Bronchial epithelial cell (primary cell): ENCODE data around the gene IDH3G. TPM values are rescaled to one million over a fixed set of nuclear protein-coding genes. Genes with fewer than 3 reads are reported as not detected.

Experiments used
- DNase-seq: peaks from one replicate; pipeline ENCODE4 v3.0.0-alpha.2; 2010; ENCODE audit warnings: low read depth
- FAIRE-seq: peaks from 2 replicates; lab custom pipeline; 2011; peaks lifted over from hg19 to GRCh38; lab: Jason Lieb, UNC
- H3K27me3 ChIP-seq: 2 replicates; pipeline ENCODE4 v1.5.1; 2011; ENCODE audit warnings: low read length; ENCODE audit not compliant: control insufficient read depth, insufficient read depth
- H3K36me3 ChIP-seq: 2 replicates; pipeline ENCODE4 v1.5.1; 2011; ENCODE audit warnings: low read length; ENCODE audit not compliant: control insufficient read depth, insufficient read depth
- H3K4me3 ChIP-seq: 2 replicates; pipeline ENCODE4 v1.5.1; 2011; ENCODE audit warnings: mild to moderate bottlenecking, low read depth, low read length, control low read depth
- CTCF ChIP-seq: IDR thresholded peaks from 2 replicates; pipeline ENCODE4 v1.5.1; 2011; ENCODE audit warnings: mild to moderate bottlenecking, moderate library complexity, low read length, control low read depth, inconsistent platforms; ENCODE audit not compliant: insufficient read depth, severe bottlenecking
- total RNA-seq: library from RNA; depleted of rRNA; stranded (reverse); fragments of >200 nt; gene quantifications from 2 replicates; pipeline ENCODE4 v1.2.1, GENCODE V29; 2014

Gene IDH3G
- total RNA-seq, 1 donor from 2014 or later = 26.3 TPM

GRCh38 chrX:153782871-153783270 lies 11.3 kb downstream of the IDH3G start:
- Histone ChIP-seq H3K36me3 (peaks cover 2% of the 10 kb centered on the region), H3K27me3 (no peaks in the 10 kb centered on the region), H3K4me3 (no peak overlapping the region)
- DNase-seq (no peak), FAIRE-seq (no peak)
- no peak for TF ChIP-seq CTCF

DNA sequence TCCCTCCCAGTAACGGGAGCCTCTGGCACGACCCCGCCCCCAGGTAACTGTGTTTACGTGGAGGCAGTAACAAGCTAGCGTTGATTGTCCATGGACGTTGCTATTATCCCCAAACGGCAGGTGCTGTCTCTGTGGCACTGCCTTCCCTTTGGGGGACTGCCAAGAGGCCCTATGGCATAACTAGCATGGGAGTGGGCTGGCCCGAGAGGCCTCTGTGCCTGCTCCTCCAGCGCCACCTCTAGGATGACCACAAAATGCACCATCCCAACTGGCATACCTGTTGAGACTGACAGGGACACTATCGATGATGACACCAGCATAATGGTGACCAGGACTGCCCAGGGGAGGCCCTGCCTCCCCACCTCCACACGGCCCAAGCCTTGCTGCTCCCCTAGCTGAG lies 11.9 kb downstream of the IDH3G start:
- no peak for TF ChIP-seq CTCF
- no peak overlapping the region for H3K4me3 ChIP-seq
- peaks cover 2% of the 10 kb centered on the region for H3K36me3 ChIP-seq
- DNase-seq (no peak), FAIRE-seq (no peak)
- no peaks in the 10 kb centered on the region for H3K27me3 ChIP-seq

GRCh38 chrX:153781428-153782047 lies 12.6 kb downstream of the IDH3G start:
- Histone ChIP-seq H3K4me3 (no peak overlapping the region), H3K36me3 (peaks cover 2% of the 10 kb centered on the region), H3K27me3 (no peaks in the 10 kb centered on the region)
- no peak for DNase-seq
- TF ChIP-seq CTCF = no peak
- no peak for FAIRE-seq

- Histone ChIP-seq H3K27me3 (no peaks in the 10 kb centered on the region), H3K4me3 (no peak within 1 kb of the TSS), H3K36me3 (no peaks in the 10 kb centered on the region)
- DNase-seq (no peak), FAIRE-seq (no peak)
- TF ChIP-seq CTCF = no peak
Measured at GRCh38 chrX:153780678-153781427, 13.3 kb downstream of the IDH3G start, which contains the start of gene SRPK3. Gene SRPK3 (plus strand): TSS chrX:153781041. CDS start chrX:153781087, 46 bp downstream.

GRCh38 chrX:153779891-153780677 lies 14.1 kb downstream of the IDH3G start:
- Histone ChIP-seq H3K36me3 (peaks cover under 1% of the 10 kb centered on the region), H3K27me3 (no peaks in the 10 kb centered on the region), H3K4me3 (no peak overlapping the region)
- no peak for DNase-seq
- FAIRE-seq = no peak
- TF ChIP-seq CTCF = no peak
